ENCODE measurements around the gene SAP30BP.

The SAP30BP gene

DNA sequence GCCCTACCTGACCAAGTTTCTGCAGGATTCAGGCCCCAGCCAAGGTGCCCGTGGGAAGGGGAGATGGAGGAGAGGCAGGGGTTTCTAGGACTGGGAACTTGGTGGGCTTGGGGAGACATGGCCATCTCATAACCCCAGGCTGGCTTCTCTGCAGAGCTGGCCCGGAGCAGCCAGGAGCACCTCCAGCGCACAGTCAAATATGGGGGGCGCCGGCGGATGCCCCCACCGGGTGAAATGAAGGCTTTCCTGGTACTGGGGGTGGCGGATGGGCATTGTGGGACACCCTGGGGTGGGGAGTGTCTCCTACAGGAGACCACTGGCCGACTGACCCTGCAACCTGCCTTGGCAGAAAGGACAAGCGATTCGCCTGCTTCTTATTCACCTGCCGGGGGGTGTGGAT lies 43.1 kb upstream of the SAP30BP start (continued):
- no peak for TF ChIP-seq PPARA (CRISPR knock-in tag; IDR thresholded peaks at IDR 0.05; ENCODE audit: borderline replicate concordance)
- no peak for TF ChIP-seq ESRRG (CRISPR knock-in tag; IDR thresholded peaks at IDR 0.05)
- TF ChIP-seq BACH2 (CRISPR knock-in tag; IDR thresholded peaks at IDR 0.05; ENCODE audit: borderline replicate concordance) = no peak

DNA sequence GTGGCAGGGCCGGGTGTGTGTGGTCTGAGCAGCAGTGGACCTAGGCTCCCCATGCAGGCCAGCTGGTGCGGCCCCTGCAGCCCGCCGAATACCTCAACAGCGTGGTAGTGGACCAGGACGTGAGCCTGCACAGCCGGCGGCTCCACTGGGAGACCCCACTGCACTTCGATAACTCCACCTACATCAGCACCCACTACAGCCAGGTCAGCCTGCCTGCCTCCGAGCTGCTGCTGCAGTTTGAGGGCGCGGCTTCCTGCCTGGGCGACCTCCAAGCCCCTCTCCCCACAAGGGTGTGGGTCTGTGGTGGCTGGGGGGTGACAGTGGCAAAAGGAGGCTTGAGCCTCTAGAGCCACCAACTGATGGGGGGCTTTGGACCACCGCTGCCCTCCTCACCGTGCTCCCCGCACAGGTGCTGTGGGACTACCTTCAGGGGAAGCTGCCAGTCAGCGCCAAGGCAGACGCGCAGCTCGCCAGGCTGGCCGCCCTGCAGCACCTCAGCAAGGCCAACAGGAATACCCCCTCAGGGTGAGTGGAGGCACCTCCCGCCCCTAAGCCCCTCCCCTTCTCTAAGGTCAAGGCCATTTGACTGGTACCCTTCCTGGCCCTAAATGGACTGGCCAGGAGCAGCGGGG lies 42.3 kb upstream of the SAP30BP start:
- no peak for ATAC-seq
- TF ChIP-seq BACH2 (CRISPR knock-in tag; IDR thresholded peaks at IDR 0.05; ENCODE audit: borderline replicate concordance) (no peak), ZFP3 (CRISPR knock-in tag; IDR thresholded peaks at IDR 0.05) (no peak), ESRRG (CRISPR knock-in tag; IDR thresholded peaks at IDR 0.05) (no peak), CSDC2 (CRISPR knock-in tag; IDR thresholded peaks at IDR 0.05) (no peak), ZNF8 (CRISPR knock-in tag; IDR thresholded peaks at IDR 0.05) (no peak)
- TF ChIP-seq, protein P1, sequence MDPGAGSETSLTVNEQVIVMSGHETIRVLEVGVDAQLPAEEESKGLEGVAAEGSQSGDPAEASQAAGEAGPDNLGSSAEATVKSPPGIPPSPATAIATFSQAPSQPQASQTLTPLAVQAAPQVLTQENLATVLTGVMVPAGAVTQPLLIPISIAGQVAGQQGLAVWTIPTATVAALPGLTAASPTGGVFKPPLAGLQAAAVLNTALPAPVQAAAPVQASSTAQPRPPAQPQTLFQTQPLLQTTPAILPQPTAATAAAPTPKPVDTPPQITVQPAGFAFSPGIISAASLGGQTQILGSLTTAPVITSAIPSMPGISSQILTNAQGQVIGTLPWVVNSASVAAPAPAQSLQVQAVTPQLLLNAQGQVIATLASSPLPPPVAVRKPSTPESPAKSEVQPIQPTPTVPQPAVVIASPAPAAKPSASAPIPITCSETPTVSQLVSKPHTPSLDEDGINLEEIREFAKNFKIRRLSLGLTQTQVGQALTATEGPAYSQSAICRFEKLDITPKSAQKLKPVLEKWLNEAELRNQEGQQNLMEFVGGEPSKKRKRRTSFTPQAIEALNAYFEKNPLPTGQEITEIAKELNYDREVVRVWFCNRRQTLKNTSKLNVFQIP (CRISPR knock-in tag; IDR thresholded peaks at IDR 0.05; ENCODE audit: borderline replicate concordance, low read depth) = no peak
- TF ChIP-seq, protein P2, sequence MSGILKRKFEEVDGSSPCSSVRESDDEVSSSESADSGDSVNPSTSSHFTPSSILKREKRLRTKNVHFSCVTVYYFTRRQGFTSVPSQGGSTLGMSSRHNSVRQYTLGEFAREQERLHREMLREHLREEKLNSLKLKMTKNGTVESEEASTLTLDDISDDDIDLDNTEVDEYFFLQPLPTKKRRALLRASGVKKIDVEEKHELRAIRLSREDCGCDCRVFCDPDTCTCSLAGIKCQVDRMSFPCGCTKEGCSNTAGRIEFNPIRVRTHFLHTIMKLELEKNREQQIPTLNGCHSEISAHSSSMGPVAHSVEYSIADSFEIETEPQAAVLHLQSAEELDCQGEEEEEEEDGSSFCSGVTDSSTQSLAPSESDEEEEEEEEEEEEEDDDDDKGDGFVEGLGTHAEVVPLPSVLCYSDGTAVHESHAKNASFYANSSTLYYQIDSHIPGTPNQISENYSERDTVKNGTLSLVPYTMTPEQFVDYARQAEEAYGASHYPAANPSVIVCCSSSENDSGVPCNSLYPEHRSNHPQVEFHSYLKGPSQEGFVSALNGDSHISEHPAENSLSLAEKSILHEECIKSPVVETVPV (CRISPR knock-in tag; IDR thresholded peaks at IDR 0.05) = no peak
- TF ChIP-seq, protein P3, sequence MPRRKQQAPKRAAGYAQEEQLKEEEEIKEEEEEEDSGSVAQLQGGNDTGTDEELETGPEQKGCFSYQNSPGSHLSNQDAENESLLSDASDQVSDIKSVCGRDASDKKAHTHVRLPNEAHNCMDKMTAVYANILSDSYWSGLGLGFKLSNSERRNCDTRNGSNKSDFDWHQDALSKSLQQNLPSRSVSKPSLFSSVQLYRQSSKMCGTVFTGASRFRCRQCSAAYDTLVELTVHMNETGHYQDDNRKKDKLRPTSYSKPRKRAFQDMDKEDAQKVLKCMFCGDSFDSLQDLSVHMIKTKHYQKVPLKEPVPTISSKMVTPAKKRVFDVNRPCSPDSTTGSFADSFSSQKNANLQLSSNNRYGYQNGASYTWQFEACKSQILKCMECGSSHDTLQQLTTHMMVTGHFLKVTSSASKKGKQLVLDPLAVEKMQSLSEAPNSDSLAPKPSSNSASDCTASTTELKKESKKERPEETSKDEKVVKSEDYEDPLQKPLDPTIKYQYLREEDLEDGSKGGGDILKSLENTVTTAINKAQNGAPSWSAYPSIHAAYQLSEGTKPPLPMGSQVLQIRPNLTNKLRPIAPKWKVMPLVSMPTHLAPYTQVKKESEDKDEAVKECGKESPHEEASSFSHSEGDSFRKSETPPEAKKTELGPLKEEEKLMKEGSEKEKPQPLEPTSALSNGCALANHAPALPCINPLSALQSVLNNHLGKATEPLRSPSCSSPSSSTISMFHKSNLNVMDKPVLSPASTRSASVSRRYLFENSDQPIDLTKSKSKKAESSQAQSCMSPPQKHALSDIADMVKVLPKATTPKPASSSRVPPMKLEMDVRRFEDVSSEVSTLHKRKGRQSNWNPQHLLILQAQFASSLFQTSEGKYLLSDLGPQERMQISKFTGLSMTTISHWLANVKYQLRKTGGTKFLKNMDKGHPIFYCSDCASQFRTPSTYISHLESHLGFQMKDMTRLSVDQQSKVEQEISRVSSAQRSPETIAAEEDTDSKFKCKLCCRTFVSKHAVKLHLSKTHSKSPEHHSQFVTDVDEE (CRISPR knock-in tag; IDR thresholded peaks at IDR 0.05) = no peak

DNA sequence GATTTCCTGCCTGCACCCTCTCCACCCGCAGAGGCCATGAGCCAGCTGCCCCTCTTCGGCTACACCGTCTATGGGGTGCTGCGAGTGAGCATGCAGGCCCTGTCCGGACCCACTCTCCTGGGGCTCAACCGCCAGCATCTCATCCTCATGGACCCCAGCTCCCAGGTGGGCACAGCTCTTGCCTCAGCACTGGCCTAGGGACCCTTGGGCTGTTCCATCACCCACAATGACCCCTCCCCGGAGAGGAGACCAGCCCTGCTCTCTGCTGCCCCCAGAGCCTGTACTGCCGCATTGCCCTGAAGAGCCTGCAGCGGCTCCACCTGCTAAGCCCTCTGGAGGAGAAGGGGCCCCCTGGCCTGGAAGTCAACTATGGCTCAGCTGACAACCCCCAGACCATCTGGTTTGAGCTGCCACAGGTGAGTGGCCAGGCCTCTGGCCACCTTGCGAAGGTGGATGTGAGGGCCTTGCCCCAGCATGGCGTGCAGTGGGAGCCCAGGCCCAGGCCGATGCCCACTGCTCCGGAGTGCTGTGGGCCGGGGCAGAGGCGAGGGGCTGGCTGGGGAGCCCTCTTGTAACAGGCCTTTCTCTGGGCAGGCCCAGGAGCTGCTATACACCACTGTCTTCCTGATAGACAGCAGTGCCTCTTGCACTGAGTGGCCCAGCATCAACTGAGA lies 41.2 kb upstream of the SAP30BP start:
- peak; percentile 74 for ATAC-seq
- TF ChIP-seq ZFP3 (CRISPR knock-in tag; IDR thresholded peaks at IDR 0.05) (no peak), ZC3H10 (CRISPR knock-in tag; IDR thresholded peaks at IDR 0.05) (no peak), CSDC2 (CRISPR knock-in tag; IDR thresholded peaks at IDR 0.05) (no peak), TOX (CRISPR knock-in tag; IDR thresholded peaks at IDR 0.05; ENCODE audit: borderline replicate concordance) (no peak), ZNF70 (CRISPR knock-in tag; IDR thresholded peaks at IDR 0.05) (no peak)

DNA sequence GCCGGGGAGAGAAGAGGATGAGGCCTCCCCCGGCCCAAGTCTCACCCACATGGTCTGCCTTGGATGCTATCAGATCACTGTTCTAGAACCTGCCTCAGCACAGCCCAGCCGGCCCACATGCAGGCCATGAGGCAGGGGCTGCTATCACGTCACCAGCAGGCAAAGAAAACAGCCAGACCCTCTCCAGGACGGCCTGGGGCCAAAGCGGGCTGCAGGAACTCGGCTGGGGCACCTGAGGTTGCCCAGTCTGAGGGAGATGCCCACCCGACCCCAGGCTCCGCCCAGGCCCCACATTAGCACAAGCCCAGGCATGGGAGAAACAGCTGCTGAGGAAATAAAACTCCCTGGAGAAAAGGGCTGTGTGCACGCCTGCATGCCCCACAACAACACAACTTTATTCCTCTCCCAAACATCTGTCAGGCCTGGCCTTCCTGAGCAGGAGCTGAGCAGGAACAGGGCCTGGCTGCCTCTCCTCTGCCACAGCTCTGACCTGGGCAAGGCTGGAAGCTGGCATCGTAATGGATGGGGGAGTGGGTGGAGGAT lies 40.6 kb upstream of the SAP30BP start:
- no peak for ATAC-seq
- TF ChIP-seq ZFP3 (CRISPR knock-in tag; IDR thresholded peaks at IDR 0.05) (no peak), OSR1 (CRISPR knock-in tag; IDR thresholded peaks at IDR 0.05) (no peak), SNAI2 (CRISPR knock-in tag; IDR thresholded peaks at IDR 0.05) (no peak), GLIS3 (CRISPR knock-in tag; IDR thresholded peaks at IDR 0.05) (no peak), ESRRG (CRISPR knock-in tag; IDR thresholded peaks at IDR 0.05) (no peak), BACH2 (CRISPR knock-in tag; IDR thresholded peaks at IDR 0.05; ENCODE audit: borderline replicate concordance) (no peak), CSDC2 (CRISPR knock-in tag; IDR thresholded peaks at IDR 0.05) (no peak), PPARA (CRISPR knock-in tag; IDR thresholded peaks at IDR 0.05; ENCODE audit: borderline replicate concordance) (no peak), ZNF8 (CRISPR knock-in tag; IDR thresholded peaks at IDR 0.05) (no peak), ISL1 (CRISPR knock-in tag; IDR thresholded peaks at IDR 0.05) (no peak), ZNF565 (CRISPR knock-in tag; conservative IDR thresholded peaks at IDR 0.05; ENCODE audit: low read depth) (no peak)
- TF ChIP-seq, protein P4, sequence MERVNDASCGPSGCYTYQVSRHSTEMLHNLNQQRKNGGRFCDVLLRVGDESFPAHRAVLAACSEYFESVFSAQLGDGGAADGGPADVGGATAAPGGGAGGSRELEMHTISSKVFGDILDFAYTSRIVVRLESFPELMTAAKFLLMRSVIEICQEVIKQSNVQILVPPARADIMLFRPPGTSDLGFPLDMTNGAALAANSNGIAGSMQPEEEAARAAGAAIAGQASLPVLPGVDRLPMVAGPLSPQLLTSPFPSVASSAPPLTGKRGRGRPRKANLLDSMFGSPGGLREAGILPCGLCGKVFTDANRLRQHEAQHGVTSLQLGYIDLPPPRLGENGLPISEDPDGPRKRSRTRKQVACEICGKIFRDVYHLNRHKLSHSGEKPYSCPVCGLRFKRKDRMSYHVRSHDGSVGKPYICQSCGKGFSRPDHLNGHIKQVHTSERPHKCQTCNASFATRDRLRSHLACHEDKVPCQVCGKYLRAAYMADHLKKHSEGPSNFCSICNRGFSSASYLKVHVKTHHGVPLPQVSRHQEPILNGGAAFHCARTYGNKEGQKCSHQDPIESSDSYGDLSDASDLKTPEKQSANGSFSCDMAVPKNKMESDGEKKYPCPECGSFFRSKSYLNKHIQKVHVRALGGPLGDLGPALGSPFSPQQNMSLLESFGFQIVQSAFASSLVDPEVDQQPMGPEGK (CRISPR knock-in tag; IDR thresholded peaks at IDR 0.05; ENCODE audit: borderline replicate concordance) = no peak
- TF ChIP-seq, protein P3 (CRISPR knock-in tag; IDR thresholded peaks at IDR 0.05) = no peak
- TF ChIP-seq, protein P2 (CRISPR knock-in tag; IDR thresholded peaks at IDR 0.05) = no peak
- TF ChIP-seq, protein P1 (CRISPR knock-in tag; IDR thresholded peaks at IDR 0.05; ENCODE audit: borderline replicate concordance, low read depth) = no peak
